Sigmoid colon (tissue), 7 donors: Measurements from ENCODE around the gene FANCC. TPM values are rescaled to one million over a fixed set of nuclear protein-coding genes. Genes with fewer than 3 reads are reported as not detected.
A peak's percentile ranks its signal among the peaks of the same experiment; 100 is the strongest.

Experiments used
- DNase-seq: peaks from one replicate; pipeline ENCODE4 v3.0.0-alpha.2; 2019
- H3K27ac ChIP-seq, 4 donors: fragments of 200-600 bp; sonication (generic); one replicate each; pipeline ENCODE4 v1.5.1; 2016 to 2019; ENCODE audit warnings: mild to moderate bottlenecking in 1 of 4
- H3K27me3 ChIP-seq, 3 donors: fragments of 200-600 bp; sonication (generic); one replicate each; pipeline ENCODE4 v1.5.1; 2019; ENCODE audit warnings: mild to moderate bottlenecking in 1 of 3
- H3K36me3 ChIP-seq, 4 donors: fragments of 200-600 bp; sonication (generic); one replicate each; pipeline ENCODE4 v1.5.1; 2016 to 2019
- H3K4me1 ChIP-seq, 4 donors: fragments of 200-600 bp; sonication (generic); one replicate each; pipeline ENCODE4 v1.5.1; 2017 to 2019
- H3K4me3 ChIP-seq, 4 donors: fragments of 200-600 bp; sonication (generic); one replicate each; pipeline ENCODE4 v1.5.1; 2017 to 2019; ENCODE audit warnings: mild to moderate bottlenecking in 2 of 4, moderate library complexity in 1 of 4
- H3K9me3 ChIP-seq, 4 donors: fragments of 200-600 bp in 3 of 4; sonication (generic) in 3 of 4; one replicate each; pipeline versions ENCODE4 v1.5.1 to v1.6.1; 2013 to 2019
- EP300 ChIP-seq, 4 donors: sonication (generic); formaldehyde crosslinking; IDR thresholded peaks; one replicate each; pipeline ENCODE4 v1.6.1; 2017; ENCODE audit warnings: antibody characterized with exemption in 4 of 4
- POLR2A ChIP-seq, 2 donors: fragments of 450-650 bp; IDR thresholded peaks; one replicate each; pipeline ENCODE4 v1.6.1; 2016; ENCODE audit warnings: antibody characterized with exemption in 2 of 2, mild to moderate bottlenecking in 2 of 2, moderate library complexity in 2 of 2
- POLR2AphosphoS5 ChIP-seq, 4 donors: sonication (generic); formaldehyde crosslinking; IDR thresholded peaks; one replicate each; pipeline ENCODE4 v1.6.1; 2017; ENCODE audit warnings: antibody characterized with exemption in 4 of 4
- WGBS, 2 donors: extraction: QIAGEN DNeasy Blood & Tissue Kit; methylation state at CpG; one replicate each; pipeline ENCODE4 v1.1.7; 2013; 5-methylcytosine and 5-hydroxymethylcytosine counted together
- intact Hi-C: fragments of 100-400 bp; cut with DNase I; formaldehyde crosslinking; loops from one replicate; pipeline ENCODE4 v1.15.1; 2023
- polyA plus RNA-seq, 3 donors: library from polyadenylated mRNA; stranded (reverse); fragments of 200-250 nt; gene quantifications; one replicate each; pipeline ENCODE4 v1.2.3, GENCODE V29; 2013
- total RNA-seq, 4 donors: library from RNA; depleted of rRNA; stranded (reverse); fragments of >200 nt; gene quantifications; one replicate each; pipeline ENCODE4 v1.1.0, GENCODE V29; 2016
- TF ChIP-seq, protein P1 (sequence below), 4 experiments: fragments of 450-650 bp in 3 of 4; fragments of 200-600 bp in 1 of 4; IDR thresholded peaks; one replicate each; pipeline ENCODE4 v1.5.1; 2016 to 2019; ENCODE audit warnings: antibody characterized with exemption in 4 of 4, mild to moderate bottlenecking in 3 of 4, moderate library complexity in 2 of 4
- donor health status: healthy with polysubstance abuse.
- donor health status: Bipolar disorder and iron deficiency.
- donor health status: healthy.

The FANCC gene
- total and polyA plus RNA-seq, 7 donors: 2.4 to 10.6 (median 5.3) TPM

DNA sequence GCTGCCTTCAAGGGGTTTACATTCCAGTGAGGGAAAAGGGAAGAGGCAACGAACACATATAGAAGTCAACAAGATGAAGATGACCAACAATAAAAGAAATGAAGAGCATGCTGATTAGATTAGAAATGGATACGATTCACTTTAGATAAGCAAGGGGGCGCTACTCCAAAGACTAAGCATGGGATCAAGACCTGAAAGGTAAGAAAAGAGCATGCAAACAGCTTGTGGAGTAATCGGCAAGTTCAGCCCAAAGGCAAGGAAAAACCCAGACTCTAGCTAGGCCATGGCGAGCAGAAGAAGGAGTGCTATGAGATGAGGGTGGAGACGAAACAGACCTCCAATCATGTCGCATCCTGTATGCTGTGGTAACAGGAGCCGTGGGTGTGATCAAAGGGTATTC lies 124.4 kb downstream of the FANCC start:
- no peak overlapping the region for H3K27ac ChIP-seq
- TF ChIP-seq, protein P1, sequence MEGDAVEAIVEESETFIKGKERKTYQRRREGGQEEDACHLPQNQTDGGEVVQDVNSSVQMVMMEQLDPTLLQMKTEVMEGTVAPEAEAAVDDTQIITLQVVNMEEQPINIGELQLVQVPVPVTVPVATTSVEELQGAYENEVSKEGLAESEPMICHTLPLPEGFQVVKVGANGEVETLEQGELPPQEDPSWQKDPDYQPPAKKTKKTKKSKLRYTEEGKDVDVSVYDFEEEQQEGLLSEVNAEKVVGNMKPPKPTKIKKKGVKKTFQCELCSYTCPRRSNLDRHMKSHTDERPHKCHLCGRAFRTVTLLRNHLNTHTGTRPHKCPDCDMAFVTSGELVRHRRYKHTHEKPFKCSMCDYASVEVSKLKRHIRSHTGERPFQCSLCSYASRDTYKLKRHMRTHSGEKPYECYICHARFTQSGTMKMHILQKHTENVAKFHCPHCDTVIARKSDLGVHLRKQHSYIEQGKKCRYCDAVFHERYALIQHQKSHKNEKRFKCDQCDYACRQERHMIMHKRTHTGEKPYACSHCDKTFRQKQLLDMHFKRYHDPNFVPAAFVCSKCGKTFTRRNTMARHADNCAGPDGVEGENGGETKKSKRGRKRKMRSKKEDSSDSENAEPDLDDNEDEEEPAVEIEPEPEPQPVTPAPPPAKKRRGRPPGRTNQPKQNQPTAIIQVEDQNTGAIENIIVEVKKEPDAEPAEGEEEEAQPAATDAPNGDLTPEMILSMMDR (IDR thresholded peaks at IDR 0.05): no peak
- no peak for TF ChIP-seq EP300 (IDR thresholded peaks at IDR 0.05)
- no peak for TF ChIP-seq POLR2A (IDR thresholded peaks at IDR 0.05)
- no peak for TF ChIP-seq POLR2AphosphoS5 (IDR thresholded peaks at IDR 0.05)
- intact Hi-C loops: no loop called here
- DNase-seq: no peak
- H3K9me3 ChIP-seq: no peaks in the 10 kb centered on the region
- no peaks in the 10 kb centered on the region for H3K36me3 ChIP-seq
- 93 to 96% methylated on average over 8 of the region's 8 CpGs for WGBS, 2 donors
- H3K27me3 ChIP-seq: no peaks in the 10 kb centered on the region
- H3K4me1 ChIP-seq: peaks cover 0 to 33% (median 24%) of the 10 kb centered on the region in 4 donors
- no peak overlapping the region for H3K4me3 ChIP-seq

DNA sequence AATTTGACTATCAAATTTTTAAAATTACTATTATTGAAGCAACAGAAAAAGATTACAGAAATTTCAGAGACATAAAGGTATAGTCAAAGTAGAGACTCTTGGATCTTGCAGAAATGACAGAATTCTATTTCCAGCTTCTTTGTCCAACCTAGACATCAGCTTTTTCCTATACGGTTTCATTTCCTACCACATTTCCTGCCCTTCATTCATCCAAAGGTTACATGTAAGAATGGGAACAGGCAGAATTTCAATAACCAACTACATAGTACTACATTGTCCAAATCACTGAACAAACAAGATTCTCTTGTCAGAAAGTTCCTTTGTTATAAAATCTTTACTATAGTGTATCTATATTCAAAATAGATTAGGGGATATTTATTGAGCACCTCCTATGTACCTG lies 124.9 kb downstream of the FANCC start:
- DNase-seq: no peak
- intact Hi-C loops: no loop called here

GRCh38 chr9:95190413-95190812 lies 127.1 kb downstream of the FANCC start:
- intact Hi-C loops: no loop called here
- 95 to 96% methylated on average over 4 of the region's 4 CpGs for WGBS, 2 donors
- TF ChIP-seq, protein P1 (IDR thresholded peaks at IDR 0.05): no peak
- TF ChIP-seq POLR2A (IDR thresholded peaks at IDR 0.05) (no peak), POLR2AphosphoS5 (IDR thresholded peaks at IDR 0.05) (no peak), EP300 (IDR thresholded peaks at IDR 0.05) (no peak)
- Histone ChIP-seq H3K9me3 (no peaks in the 10 kb centered on the region), H3K4me1 (peaks cover 0 to 25% (median 16%) of the 10 kb centered on the region in 4 donors), H3K36me3 (no peaks in the 10 kb centered on the region), H3K27me3 (no peaks in the 10 kb centered on the region), H3K4me3 (no peak overlapping the region), H3K27ac (peak overlapping the region in 2 of 4 donors; percentile 51 to 76)
- DNase-seq: no peak

More for the DNA sequence above, 124.9 kb downstream of the FANCC start:
- TF ChIP-seq, protein P1 (IDR thresholded peaks at IDR 0.05): no peak
- Histone ChIP-seq H3K4me1 (peaks cover 0 to 29% (median 20%) of the 10 kb centered on the region in 4 donors), H3K9me3 (no peaks in the 10 kb centered on the region), H3K27ac (no peak overlapping the region), H3K36me3 (no peaks in the 10 kb centered on the region), H3K4me3 (no peak overlapping the region), H3K27me3 (no peaks in the 10 kb centered on the region)
- WGBS, 2 donors: 74 to 92% methylated on average over 1 of the region's 1 CpG

DNA sequence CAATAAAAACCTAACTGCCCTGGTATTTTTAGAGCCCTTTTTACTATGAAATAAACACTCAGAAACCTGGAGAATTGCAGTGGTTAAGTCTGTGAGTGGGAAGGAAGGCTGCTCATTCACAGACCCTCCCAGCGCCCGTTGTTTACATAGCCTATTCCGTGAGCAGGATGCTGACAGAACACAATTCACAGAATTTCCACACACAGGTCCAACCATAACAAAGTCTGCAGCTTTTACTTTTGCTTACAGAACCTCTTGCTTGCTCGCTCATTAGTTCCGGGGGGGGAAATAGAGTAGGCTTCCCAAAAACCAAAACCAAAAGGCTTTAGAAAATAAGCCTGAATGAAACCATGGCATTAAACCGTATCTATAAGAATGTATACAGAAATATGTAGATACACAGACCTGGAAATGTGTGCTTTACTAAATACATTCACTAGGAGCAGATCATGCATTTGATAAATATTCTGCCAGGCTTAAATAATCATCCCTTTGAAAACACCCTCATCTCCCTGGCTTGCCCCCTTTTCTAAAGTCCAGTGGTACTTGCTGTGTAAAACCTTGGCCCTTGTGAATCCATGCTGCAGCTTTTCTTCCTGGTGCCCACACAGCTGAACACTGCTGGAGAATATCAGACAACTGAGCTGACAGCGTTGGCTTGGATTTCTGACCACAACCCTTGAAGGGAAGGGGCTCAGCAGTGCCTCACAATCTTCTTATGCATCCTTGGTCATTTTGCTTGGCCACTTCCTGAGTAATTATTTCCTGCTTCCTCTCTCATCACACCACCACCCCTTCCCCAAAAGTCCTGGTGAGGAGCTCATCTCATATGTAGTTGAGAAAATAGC lies 128.0 kb downstream of the FANCC start:
- H3K4me3 ChIP-seq: peak overlapping the region in 3 of 4 donors; percentile 2 to 17 (median 13)
- peak overlapping the region; percentile 41 to 76 (median 54) for H3K27ac ChIP-seq
- H3K36me3 ChIP-seq: no peaks in the 10 kb centered on the region
- 21 to 45% methylated on average over 7 of the region's 7 CpGs for WGBS, 2 donors
- DNase-seq: peak; percentile 71
- H3K4me1 ChIP-seq: peaks cover 0 to 25% (median 16%) of the 10 kb centered on the region in 4 donors
- intact Hi-C loops: no loop called here
- TF ChIP-seq POLR2A (IDR thresholded peaks at IDR 0.05): no peak
- TF ChIP-seq POLR2AphosphoS5 (IDR thresholded peaks at IDR 0.05): peak in 3 of 4 donors; percentile 10 to 51 (median 14)
- H3K9me3 ChIP-seq: no peaks in the 10 kb centered on the region
- H3K27me3 ChIP-seq: no peaks in the 10 kb centered on the region

DNA sequence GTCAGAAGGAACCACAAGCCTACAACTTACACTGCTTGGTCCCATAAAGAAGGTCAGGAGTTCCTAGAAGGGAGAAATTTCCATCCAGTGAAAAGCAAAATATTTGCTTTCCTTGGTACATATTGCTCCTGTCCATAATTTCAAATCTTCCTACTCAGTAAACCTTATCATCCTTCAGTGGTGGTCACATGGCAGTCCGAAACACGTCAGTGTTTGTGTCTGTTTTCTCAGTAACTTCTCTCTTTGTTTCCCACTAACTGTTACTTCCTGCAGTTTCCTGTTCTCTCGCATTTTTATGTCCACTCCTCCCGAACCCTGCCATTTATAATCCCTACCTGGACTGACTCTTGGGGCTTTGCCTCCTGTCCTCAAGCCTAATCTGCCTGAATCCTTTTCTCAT lies 129.1 kb downstream of the FANCC start:
- no peaks in the 10 kb centered on the region for H3K27me3 ChIP-seq
- H3K4me3 ChIP-seq: no peak overlapping the region
- peak overlapping the region in 2 of 4 donors; percentile 58 to 76 for H3K27ac ChIP-seq
- no peaks in the 10 kb centered on the region for H3K36me3 ChIP-seq
- TF ChIP-seq, protein P1 (IDR thresholded peaks at IDR 0.05): no peak
- TF ChIP-seq POLR2A (IDR thresholded peaks at IDR 0.05): no peak
- no peak for TF ChIP-seq EP300 (IDR thresholded peaks at IDR 0.05)
- no peak for TF ChIP-seq POLR2AphosphoS5 (IDR thresholded peaks at IDR 0.05)
- no peaks in the 10 kb centered on the region for H3K9me3 ChIP-seq
- intact Hi-C loops: no loop called here
- peaks cover 0 to 25% (median 16%) of the 10 kb centered on the region in 4 donors for H3K4me1 ChIP-seq
- DNase-seq: no peak
- 52 to 71% methylated on average over 4 of the region's 4 CpGs for WGBS, 2 donors
